Stimulated activated CD8-positive, alpha-beta memory T cell treated with anti-CD3 and anti-CD28 coated beads, Interleukin-2, amount 100 ng/mL, for 48 hours (primary cell): Measurements from ENCODE around the gene KRT40.

ENCODE experiments used
- DNase-seq, 2 donors: peaks; one replicate each; pipeline ENCODE4 v3.0.0-alpha.2; 2020; ENCODE audit warnings: low read depth in 2 of 2

The KRT40 gene

DNA sequence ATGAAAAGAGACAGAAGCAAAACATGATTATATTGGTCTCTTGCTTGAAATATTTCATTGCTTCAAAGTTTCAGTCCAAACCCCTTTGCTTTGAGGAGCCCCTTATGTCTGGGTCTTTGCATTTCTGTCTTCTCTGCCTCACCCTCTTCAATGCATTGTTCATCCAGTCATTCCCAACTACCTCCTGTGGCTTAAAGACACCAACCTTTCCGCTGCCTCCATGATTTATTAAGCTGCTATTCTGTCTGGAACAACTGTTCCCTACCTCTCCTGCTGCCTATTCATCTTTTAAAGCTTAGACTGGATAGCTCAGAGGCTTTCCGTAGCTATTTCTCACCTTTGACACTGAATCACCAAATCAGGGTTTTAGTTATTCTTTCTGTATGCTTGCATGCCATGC, 13.2 kb upstream of the KRT40 start:
- no peak for DNase-seq

DNA sequence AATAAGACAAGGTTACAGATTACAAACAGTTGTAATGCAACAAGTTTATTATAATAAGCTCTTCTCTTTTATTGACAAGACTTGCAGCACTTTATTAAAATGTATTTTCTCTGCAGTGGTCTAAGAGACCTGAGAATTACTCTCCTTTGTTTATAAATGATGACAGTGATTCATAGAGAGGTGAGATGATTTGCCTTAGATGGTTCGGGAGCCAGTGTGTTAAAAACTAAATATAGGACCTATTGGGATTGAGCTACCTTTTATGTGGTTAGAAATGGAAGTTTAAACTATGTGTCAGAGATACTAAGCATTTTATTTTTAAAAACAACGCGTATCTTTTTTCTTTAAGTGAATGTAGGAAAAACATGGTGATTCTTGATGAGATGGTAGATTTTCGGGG, 12.7 kb upstream of the KRT40 start:
- no peak for DNase-seq

DNA sequence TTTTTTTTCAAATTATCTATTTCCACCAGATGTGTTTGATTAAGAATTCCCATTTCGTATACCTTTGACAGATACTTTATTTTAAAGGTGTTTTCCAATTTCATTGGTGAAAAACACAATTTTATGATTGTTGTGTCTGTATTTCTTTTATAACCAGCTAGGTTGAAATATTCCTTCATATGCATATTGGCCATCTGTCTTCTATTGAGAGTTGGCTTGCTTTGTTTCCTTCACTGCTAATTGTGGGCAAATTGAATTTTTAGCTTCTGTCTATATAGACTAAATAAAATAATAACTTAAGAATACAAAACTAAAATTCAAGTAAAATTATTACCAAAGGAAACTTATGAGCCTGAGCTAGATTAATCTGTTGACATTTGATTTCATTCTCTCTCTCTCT, 11.0 kb upstream of the KRT40 start:
- no peak for DNase-seq

DNA sequence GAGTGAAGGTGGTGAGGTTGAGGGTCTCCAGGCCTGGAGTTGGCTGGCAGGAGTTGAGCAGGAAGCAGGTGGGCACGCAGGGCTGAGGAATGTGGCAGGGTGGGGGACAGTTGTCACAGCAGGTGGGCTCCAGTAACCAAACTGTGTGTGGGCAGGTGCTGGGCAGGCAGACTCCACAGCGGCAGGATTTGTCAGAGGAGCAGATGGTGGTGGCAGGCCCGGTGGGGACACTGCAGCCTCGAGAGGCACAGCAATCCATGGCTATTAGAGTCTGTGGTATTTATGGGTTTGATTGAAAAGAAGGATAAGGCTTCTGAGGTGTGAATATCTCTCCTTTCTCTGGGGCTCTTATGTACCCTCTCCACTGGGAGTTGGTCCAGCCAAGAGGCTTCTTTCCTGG, 9.7 kb upstream of the KRT40 start, which contains the start of gene KRTAP3-3:
TSS of gene KRTAP3-3 (minus strand) at position 326 of the 400 bp plus-strand sequence. CDS start at position 259, 67 bp downstream.
- no peak for DNase-seq

DNA sequence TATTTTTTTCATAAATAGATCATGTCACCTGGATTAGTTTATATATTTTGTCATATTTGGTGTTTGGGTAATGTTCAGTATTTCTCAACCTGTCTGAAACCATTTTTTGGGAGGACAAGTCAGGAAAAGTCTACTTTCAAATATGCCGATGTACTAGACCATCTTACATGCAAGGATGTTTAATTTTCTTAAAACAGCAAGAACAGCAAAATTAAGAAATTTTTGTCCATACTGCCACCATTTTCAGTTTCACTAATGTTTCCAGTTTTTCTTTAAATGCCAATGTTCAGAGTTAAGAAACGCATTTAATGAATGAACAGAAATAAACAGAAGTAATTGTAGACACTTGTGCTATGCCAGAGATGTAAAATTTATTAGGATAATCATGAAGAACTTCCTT, 9.0 kb upstream of the KRT40 start:
- no peak for DNase-seq

DNA sequence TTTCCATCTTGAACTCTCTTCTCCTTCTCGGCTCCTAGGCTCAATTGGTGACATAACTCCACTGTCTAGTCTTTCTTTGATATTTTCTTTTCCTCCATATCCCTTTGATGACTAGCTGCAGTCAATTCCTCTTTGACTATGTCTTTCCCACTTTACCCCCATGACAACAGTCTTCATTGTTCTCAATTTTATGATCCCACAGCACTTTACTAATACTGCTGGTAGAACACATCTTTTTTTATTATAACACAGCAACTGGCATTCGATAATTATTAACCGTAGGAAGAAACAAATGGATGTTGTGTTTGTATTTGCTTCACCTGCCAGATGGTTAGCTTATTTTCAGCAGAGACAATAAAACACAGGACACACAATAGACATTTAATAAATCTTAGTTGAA, 8.5 kb upstream of the KRT40 start:
- DNase-seq: no peak

DNA sequence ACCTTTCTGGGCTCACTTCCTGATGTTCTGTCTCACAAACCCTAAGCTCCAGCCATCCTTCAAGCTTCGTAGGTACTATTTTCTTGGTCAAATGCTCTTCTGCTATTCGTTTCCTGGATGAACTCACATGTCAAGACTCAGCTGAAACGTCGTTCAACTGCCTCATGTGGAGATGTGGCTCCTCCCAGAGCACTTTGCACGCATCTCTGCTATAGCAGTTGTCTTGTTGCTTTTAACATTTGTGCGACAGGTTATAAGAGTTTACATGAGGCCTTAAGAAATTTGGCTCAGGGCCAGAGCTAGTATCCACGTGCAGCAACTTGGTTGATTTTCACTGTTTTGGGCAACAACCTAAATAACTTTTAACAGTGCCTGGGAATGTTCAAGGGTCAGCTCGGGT, 2.8 kb upstream of the KRT40 start:
- DNase-seq: no peak

DNA sequence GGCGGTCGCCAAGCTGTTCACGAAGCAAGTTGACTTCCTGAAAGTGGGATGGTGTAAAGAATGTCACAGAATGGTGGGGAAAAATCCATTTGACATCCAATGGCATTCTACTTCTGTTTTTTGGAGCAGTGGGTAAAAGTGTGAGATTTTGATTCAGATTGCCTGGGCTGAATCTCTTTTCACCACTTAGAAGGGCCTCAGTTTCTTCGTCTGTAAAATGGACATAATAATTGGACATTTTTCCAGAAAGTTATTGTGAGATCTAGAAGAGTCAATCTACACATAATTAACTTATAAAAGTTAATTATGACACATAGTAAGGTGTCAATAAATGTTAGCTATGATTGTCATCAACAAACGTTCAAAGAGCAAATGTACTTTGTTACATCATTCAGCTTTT, 3.0 kb downstream of the KRT40 start:
- no peak for DNase-seq

DNA sequence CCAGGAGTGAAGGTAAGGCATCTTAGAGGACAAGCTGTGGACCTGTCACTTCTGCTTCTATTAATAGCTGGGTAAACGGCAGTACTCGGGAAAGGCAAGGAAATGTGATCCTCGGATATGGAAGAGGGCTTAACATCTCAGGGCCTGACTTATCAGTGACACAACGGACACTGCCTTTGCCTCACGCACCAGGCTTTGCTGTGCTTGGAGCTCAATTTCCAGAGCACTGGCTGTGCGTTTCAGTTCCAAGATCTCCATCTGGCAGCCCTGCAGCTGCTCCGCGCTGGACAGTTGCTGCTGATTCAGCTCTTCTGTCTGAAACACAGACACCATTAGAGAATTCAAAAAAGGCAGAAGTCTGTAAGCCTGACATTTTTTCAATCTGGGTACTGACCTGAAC, 3.5 kb downstream of the KRT40 start:
- DNase-seq: no peak

DNA sequence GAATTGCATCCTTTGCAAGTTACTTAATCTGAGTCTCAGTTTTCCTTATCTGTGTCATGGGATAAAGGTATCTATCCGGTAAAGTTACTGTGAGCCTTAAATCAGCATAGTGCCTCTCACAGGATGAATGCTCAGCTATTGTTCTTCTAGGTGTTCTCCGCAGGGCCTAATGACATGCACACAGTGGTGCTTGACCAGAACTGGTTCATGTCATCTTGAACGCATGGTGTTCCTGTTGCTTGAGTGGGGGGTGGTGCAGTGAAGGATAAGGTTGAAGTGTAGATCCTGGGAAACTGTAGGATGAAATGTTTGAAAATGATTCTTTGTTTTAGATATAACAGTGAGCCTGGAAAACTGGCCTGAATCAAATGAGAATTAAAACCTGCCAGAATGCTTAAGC, 4.0 kb downstream of the KRT40 start:
- no peak for DNase-seq

DNA sequence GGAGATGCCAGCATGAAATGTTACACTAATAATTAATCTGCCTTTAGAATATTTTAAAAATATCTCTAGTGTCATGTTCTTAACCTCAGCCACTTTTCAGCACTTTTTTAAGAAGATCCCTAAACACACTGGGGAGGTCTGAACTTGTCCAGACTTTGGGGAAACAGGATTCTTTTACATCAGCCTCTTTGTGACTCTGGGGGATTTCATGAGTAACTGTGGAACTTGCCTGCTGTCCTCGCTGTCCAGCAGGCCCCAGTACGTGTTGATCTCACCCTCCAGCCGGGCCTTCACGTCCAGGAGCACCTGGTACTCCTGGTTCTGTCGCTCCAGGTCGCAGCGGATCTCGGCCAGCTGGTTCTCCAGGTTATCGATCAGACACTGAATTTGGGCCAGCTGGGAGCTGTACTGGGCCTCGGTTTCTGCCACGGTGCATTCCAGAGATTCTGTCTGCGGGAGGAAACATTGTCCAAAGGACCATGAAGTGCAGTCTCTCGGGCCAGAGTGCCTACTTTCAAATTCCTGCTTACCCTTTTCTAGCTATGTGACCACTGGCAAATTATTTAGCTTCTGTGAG, 5.5 kb downstream of the KRT40 start:
- no peak for DNase-seq

DNA sequence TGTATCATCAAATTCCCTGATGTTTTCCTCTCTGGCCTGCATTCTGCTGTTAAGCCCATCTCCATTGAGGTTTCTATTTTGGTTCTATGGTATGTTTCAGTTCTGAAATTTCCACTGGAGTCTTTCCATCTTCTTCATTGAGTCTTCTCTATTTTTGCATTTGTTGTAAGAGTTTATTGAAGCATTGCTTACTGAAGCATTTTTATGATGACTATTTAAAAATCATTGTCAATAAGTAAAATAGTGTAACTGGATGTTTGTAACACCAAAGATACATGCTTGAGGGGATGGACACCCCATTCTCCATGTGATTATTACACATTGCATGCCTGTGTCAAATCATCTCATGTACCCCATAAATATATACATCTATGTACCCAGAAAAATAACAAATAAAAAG, 8.6 kb downstream of the KRT40 start:
- DNase-seq: no peak

DNA sequence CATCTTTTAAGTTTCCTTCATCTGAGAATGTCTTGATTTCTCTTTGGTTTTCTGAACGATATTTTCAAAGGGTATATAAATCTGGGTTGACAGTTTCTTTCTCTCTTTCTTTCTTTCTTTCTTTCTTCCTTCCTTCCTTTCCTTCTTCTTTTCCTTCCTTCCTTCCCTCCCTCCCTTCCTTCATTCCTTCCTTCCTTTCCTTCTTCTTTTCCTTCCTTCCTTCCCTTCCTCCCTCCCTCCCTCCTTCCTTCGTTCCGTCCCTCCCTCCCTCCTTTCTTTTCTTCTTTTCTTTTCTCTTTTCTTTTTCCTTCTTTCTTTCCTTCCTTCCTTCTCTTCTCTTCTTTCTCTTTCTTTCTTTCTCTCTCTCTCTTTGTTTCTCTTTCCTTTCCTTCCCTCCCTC, 9.8 kb downstream of the KRT40 start:
- DNase-seq: no peak

DNA sequence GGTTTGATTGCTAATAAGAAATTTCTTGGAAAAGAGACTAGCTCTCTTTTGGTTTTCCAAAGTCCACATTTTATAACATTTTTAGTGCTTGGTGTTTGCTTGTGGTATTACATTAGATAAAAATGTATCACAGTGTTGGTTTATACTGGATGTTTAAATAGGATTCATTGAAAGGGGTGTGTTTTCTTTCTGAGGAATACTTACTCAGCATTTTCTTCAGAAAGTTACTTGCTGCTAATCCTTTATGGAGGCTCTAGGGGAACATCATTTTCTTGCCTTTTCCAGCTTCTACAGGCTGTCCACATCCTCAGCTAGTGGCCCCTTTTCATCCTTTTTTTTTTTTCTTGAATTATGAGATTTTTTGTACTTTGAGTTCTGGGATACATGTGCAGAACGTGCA, 16.5 kb downstream of the KRT40 start:
- no peak for DNase-seq

DNA sequence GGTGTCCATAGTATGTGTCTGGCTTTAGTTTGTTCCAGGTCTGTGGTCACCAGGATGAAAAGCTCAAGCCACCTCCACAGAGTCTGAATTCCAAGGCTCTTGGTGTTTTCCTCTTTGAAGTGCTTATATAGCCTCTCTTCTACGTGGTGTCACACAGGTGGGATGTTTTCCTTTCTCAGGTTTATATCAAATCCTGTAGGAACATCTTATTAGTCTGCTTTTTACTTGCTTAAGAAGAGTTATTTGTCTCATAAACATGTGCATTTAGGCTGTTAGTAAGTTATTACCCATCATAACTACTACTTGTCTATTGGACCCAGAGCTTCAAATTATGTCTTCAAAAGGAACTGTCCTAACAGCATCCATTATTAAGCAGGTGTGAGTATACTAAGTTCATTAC, 17.3 kb downstream of the KRT40 start, which contains the start of gene KRT39:
TSS of gene KRT39 (minus strand) at position 101 of the 400 bp plus-strand sequence. CDS start at position 9, 92 bp downstream.
- DNase-seq: no peak

DNA sequence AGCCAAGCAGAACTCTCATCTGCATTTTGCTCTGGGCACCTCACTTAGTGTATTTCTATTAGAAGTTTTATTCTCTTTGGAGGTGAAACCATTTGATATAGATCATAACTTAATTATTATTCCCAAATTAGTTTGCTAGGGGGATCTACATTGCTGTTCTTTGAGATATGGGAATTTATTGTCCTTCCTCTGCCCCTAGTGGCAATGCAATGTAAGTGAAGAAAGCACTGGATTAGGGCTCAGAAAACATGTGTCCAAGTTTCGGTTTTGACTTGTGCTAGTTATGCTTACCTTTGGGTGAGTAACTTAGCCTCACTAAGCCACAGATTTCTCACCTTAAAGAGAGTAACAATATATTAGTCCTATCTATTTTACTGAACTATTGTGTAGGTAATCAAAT, 20.3 kb downstream of the KRT40 start:
- DNase-seq: no peak

DNA sequence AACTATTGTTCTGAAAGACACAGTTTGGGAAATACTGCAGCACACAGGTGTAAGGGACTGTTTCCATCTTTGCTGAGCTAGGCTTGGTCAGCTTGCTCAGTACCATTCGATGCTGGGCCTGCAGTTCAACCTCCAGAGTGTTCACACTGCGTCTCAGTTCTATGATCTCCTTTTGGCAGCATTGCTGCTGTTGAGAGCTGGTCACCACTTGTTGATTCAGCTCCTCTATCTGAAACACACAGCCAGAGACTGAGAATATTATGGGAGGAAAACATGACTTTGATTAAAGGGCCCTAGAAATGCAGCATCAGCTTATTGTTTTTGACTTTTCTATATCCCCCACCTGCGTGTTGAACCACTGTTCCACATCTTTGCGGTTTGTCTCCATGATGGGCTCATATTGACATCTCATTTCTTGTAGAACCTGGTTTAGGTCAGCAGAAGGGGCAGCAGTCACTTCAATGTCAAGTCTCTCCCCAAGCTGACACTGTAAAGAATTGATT, 22.0 kb downstream of the KRT40 start:
- no peak for DNase-seq

DNA sequence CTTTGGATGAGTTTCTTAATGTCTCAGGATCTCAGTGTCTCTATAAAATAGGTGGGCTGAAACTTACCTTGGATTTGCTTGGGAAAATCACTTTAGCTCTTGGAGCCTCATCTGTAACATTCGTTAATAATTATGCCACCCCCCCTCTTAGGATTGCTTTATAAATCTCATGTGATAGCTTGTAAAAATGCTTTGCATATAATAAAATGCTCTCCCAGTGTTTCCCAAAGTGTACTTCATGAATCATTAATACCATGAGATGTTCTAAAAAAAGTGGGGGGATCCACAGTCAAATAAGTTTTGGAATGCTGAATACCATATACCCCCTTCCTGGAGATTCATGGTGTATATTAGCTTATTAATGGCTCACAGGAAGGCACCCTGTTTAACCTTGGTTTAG, 22.5 kb downstream of the KRT40 start:
- no peak for DNase-seq

DNA sequence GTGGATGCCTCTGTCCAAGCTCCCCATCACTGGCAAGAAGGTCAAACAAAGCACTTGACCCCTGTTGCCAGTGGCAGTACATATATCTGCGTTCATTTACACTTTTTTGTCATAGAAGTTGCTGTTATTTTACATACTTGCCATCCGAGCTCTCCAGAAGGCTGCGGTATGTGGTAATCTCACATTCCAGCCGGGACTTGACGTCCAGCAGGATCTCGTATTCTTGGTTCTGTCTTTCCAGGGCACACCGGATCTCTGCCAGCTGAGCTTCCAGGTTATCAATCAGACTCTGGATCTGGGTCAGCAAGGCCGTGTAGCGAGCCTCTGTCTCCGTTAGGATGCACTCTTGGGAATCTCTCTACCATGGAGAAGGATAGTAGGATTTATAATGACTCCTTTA, 24.0 kb downstream of the KRT40 start:
- DNase-seq: no peak

DNA sequence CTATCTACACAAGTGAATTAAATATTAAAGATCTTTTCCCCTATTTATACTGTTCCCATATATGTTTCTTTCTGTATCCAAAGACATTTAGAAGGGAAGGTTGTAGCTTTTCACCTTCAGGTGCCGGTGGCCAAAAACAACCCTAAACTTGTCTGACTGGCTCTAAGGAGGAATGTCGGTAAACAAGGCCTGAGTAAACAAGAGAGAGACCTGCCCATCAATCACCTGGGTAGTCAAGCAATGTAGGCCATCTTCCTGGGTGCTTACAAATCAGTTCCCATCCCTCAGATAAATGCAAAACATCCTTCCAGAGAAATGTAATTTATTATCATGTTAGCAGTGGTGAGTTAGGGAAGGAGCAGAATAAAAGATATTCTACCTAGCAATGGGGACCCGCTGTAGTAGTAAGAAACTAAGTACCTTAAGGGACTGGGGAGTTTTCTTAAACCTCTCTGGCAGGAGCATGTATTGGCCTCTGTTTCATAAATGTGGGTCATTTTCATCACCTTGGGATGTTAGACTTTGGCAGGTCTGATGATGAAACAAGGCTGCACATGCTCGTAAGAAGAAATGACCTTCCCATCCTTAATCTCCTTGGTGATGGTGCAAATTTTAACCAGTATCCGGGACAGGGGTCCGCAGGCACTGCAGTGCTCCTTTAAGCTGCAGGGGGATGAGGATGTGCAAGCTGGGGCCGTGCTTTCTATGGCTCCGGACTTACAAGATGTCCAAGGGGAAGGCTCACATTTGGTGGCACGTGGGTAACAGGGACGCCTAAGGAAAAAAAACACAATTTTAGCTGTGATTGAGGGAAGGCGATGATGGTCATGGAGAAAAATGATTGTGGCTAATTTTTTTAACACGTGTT, 25.8 kb downstream of the KRT40 start:
- no peak for DNase-seq

DNA sequence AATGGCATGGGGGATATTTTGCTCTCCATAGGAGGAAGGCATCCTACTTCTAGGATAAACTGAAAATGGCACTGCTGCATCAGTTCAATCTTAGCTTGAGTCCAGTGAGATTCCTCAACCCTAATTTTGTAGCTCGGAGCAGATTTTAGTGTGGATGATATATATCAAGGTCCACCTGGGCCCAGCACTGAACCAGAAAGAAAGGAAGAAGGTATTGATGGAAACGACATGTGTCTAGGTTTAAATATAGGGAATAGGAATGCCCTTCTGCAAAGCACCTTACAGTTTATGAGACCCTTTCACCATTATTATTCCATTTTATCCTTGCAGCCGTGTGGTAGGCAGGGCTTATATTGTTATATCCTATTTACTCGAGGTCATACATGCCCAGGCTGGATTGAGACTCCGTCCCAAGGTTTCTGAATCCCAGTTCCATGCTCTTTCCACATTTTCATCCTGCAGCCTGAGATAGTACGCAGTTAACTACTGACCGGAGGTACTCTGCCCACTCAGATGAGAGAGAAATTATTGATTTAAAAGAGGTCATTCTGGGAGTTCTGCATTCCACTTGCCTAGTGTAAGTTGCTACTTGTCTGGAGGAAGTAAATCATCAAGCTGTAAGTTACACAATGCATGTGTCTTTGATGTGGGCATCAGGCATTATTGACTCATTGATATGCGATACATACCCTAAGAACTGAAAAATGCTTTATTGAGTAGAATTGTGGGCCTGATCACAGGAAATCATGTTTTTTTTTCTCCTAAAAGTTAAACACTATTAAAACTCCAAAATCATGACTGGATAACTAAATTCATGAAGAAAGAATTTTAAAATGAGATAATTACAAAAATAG, 27.5 kb downstream of the KRT40 start:
- DNase-seq: no peak

DNA sequence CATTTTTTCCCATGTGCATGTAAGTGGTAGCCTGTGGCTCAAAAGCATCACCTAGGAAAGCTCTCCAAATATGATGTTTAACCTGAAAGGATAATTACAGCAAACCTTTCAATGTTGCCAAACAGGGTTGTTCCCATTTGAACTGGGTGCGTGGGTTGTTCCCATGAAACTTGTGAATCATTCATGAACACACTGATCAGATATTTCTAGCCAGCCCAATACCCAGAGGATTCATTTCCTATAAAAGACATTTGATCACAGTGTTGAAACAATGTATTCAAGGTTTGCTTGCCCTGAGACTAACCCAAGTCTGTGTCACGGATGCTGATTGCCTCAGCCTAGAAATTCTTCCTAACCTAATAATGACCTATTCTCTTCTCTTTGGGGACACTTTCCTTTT, 30.2 kb downstream of the KRT40 start:
- no peak for DNase-seq
